Suppressor macrophage treated with lipopolysaccharide for 1 hour (primary cell): ENCODE measurements around the gene PTPRN2.
"Not testable (repeated sequence)": the region's sequence is repeated elsewhere in the genome, so short reads cannot be mapped to it uniquely, and the experiment has no call there.

Experiments
- DNase-seq, 3 donors: peaks; one replicate each; pipeline ENCODE4 v3.0.0-alpha.2; 2020 to 2022

PTPRN2 gene

DNA sequence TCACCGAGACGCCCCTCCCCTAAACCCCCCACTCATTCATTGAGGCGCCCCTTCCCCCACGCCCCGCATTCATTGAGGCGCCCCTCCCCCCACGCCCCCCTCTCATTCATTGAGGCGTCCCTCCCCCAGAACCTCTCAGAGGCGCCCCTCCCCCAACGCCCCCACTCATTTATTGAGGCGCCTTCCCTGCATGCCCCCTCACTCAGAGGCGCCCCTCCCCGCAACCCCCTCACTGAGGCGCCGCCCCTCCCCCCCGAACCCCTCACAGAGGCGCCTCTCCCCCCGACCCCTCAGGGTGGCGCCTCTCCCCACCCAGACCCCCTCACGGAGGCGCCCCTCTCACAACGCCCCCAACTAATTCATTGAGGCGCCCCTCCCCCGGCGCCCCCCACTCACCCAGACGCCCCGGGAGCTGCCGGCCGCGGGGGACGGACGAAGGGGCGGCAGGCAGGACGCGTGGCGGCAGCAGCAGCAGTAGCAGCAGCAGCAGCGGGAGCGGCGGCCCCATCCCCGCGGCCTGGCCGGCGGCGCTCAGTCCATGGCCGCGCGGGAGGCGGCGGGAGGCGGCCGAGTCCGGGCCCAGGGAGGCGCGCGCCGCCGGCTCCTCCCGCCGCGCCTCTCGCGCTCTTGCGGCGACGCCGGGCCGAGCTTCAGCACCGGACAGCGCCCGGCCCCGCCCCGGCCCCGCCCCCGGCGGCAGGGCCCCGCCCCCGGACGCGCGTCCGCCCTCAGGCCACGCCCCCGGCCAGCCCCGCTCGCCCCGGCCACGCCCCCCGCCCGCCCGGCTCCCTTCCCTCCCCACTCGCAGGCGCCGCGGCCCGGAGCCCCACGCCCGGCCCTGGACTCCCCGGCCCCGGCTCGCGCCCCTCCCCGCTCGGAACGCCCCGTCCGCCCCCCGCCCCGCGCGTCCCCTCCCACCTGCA, at the start of gene PTPRN2:
PTPRN2 (minus strand) TSS at position 662 of the 923 bp plus-strand sequence.
- peak; percentile 69 to 95 (median 86) for DNase-seq

DNA sequence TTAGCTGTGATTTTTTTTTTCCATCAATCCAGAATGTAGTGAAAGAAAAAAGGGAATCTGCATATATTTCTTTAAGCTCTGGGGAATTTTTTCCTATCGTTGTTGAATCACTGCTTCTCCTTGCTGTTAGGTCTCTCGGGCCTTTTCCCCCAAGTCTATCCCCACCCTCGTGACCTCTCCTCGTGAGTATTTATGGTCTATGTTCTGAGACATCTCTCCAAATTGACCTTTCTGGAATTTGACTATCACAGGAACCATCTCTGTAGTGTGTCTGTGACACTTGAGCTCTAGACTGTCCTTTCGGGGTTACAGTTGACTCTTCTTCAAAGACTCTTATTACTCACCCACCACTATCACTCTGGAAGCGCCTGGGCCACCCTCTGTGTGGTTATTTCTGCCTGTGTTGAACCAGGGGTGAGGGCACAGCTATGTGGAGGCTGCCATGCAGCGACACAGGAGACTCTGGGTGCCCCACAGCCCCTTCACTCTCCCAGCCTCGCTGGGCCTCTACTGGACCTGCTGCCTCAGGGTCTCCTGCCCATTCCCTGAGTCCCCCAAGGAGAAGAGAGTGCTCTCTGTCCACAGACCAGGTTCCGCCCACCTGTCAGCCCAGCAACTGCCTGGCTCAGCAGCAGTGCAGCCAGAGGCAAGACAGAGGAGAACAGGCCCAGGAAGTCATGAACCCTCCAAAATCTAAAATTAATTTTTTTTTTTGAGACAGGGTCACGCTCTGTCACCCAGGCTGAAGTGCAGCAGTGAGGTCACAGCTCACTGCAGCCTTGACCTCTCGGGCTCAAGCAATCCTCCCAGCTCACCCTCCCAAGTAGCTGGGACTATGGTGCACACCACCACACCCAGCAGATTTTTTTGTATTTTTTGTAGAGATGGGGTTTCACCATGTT, 45.7 kb upstream of the PTPRN2 start:
- DNase-seq, result no peak

DNA sequence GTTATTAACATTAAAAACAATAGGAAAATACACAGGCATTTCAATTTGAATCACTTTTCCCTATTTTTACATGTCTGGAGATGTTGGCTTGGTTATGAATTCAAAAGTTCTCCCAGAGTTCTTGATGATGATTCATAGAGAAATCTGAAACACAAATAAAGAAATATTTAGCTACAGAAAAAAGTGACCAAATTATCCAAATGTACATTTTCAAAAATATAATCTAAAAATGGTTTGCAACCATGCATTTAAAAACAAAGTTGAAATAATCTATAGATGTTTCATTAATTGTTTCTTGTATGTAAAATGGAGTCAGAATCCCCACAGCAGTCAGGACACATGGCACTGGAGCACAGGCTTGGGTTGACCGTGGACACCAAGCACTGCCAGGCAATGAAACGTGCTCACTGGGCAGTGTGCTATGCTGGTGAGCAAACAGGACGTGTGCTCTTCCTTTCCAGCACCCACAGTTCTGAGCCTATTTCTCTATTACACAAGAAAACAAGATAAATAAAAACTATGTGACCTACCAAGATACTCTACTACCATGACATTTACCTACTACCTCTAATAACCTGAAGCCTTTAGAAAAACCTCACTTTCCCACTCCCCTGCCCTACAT, 44.1 kb upstream of the PTPRN2 start:
- DNase-seq, result no peak

- not testable (repeated sequence) for DNase-seq
Observed at GRCh38 chr7:158626289-158626688, 38.7 kb upstream of the PTPRN2 start.

DNA sequence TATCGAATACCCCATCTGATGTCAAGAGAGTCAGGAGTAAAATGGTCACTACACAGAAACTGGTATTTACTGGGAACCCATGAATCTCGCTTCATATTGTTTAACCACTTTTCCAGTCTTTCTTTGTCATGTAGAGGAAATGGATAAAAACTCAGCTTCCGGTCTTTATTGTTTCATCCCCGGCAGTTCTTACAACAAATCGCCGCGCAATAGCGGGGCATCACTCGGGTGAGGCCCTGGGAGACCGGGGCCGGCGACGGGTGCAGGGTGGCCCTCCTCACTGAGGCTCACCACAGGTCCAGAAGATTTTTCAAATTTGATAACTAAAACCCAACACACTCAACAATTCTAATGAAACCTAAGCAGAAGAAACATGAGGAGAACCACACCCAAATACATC, 35.6 kb upstream of the PTPRN2 start:
- no peak for DNase-seq

DNA sequence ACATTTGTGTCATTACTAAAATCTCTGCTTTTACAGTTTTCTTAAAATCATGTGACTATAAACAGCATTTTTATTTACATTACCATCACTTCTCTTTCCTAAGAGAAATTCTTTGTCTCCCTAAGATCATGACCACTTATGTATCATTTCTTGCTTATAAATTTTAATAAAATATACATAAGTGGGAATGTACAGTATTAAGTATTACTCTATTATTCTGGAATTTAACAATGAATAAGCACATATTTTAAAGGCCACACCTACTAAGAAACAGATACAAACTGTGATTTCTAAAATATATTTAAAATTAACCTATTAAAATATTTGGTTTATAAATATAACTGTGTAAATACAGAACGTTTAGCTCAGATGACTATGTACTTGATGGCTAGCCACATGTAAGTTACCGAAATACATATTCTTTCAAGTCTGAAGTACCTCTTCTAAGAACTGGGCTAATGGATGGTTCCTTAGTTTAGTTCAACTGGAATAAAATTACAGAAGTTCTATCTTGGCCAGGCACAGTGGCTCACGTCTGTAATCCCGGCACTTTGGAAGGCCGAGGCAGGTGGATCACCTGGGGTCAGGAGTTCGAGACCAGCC, 33.3 kb upstream of the PTPRN2 start:
- DNase-seq, result no peak

DNA sequence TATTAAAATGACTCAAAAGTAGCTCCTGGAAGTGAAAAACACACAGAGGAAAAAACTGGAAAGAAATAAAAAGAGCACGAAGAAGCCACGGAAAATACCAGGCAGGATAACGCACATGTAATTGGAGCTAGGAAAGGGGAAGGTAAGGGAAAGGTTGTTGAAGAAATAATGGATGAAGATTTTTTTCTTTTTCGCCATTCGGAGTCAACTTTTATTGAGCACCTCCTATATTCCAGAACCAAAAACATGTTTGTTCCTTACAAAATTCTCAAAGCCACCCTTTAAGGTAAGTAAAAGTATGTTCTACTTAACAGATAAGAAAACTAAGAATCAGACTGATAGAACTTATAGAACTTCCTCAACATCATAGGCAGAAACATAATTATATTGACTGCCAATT, 32.8 kb upstream of the PTPRN2 start:
- no peak for DNase-seq

GRCh38 chr7:158618745-158619140, 31.1 kb upstream of the PTPRN2 start:
- no peak for DNase-seq

DNA sequence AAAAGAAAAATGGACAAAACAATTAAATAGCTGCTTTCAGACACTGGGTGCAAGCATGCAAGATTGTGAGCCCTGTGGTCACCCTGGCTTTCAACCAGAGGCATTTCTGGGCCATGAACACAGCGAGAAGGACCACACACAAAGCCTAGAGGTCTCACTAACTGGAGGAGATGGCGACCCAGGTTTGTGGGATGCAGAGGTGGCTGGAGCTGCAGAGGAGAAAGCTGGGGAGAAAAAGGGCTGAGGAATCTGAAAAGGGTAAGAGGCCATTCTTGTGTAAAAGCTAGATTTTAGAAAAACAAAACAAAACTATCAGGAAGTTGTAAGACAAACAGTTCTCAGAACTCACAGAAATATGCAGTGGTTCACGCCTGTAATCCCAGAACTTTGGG, 30.1 kb upstream of the PTPRN2 start:
- DNase-seq, result no peak

DNA sequence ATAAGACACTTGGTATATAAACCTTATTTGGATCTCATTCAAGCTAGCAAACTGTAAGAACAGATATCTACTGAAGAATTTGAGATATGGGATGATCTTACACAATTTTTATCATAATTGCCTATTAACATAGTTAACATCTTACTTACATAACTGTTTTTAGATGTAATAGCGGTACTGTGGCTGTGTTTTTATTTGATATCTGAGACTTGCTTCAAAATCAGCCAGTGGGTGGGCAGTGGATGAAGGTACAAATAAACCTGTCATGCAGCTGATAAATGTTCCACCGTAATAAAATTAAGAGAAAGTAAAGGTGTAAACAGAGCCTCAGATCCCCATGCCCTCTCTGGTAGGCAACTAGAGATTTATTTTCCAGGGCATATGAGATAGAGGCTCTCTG, 28.4 kb upstream of the PTPRN2 start:
- no peak for DNase-seq

- no peak for DNase-seq
Observed at GRCh38 chr7:158614700-158615099, 27.1 kb upstream of the PTPRN2 start.

DNA sequence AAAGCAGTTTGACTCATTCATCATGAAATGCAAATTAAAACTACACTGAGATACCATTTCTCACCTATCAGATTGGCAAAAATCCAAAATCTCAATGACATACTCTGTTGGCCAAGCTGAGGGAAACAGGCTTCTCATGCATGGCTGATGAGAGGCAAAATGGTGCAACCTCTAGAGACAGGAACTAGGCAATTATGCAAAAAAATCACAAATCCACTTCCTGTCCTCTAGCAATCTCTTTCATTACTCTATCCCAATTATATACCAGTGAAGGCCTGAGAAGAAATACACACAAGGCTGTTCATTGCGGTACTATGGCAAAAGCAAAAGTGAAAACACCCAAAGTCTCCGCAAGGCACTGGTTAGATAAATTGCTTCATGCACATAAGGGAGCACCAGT, 25.9 kb upstream of the PTPRN2 start:
- no peak for DNase-seq

GRCh38 chr7:158612546-158612945, 24.9 kb upstream of the PTPRN2 start:
- DNase-seq, result no peak

DNA sequence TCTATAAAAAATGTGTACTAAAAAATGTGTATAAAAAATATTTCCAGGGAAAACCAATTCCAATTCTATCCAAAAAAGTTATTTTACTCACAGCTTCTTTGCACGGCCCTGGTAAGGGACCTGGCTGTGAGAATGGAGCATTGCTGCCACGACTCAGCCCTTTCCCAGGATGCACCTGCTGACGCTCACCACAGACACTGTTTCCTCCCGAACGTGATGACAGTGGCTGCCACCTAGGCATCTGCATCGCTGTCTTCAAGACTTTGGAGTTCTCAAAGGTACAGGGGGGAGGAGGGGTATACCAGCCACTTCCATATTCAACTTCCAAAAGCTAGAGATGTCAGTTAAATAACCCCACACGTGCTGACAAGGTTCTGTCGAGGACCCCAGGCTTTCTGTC, 23.9 kb upstream of the PTPRN2 start:
- no peak for DNase-seq

GRCh38 chr7:158609313-158609974, 21.8 kb upstream of the PTPRN2 start:
- DNase-seq, result no peak

- DNase-seq, result no peak
Observed at GRCh38 chr7:158607563-158607962, 19.9 kb upstream of the PTPRN2 start.

GRCh38 chr7:158606671-158607424, 19.2 kb upstream of the PTPRN2 start:
- DNase-seq, result no peak

DNA sequence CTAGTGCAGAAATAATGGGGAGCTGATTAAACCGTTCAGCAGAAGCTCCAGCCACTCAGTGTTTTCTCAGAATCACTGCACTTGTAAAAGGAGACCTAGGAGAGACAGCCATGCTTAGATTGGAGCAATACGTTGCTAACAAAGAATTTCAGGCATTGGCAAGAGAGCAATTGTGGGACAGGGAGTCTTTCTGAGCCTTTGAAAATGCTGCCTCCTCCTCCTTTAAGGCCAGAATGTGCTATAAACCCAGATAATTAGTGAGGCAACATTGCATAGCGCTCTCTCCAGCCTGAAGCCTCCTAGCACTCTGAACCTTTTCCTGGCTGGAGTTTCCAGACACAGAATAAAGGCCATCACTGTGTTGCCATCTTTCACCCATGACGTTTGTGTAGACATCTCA, 18.5 kb upstream of the PTPRN2 start:
- DNase-seq, result no peak

GRCh38 chr7:158603773-158604755, 16.4 kb upstream of the PTPRN2 start:
- DNase-seq, result no peak
